Gastroesophageal sphincter (tissue), 4 donors: Measurements from ENCODE around the gene CCDC57. TPM values are rescaled to one million over a fixed set of nuclear protein-coding genes. Genes with fewer than 3 reads are reported as not detected.

ENCODE experiments used
- ATAC-seq: fragments of 150-250 bp; one replicate; pipeline ENCODE4 v1.9.1; 2016; ENCODE audit warnings: mild to moderate bottlenecking, moderate library complexity
- H3K27ac ChIP-seq, 4 donors: fragments of 200-600 bp; sonication (generic) in 3 of 4; 1 replicate in 3 of 4; 2 replicates in 1 of 4; pipeline ENCODE4 v1.5.1; 2016 to 2019
- H3K27me3 ChIP-seq: fragments of 200-600 bp; sonication (generic); one replicate; pipeline ENCODE4 v1.5.1; 2019
- H3K36me3 ChIP-seq, 2 donors: fragments of 200-600 bp; sonication (generic); one replicate each; pipeline ENCODE4 v1.5.1; 2019; ENCODE audit warnings: control low read depth in 1 of 2
- H3K4me1 ChIP-seq, 3 donors: fragments of 200-600 bp; sonication (generic); 1 replicate in 2 of 3; 2 replicates in 1 of 3; pipeline ENCODE4 v1.5.1; 2016 to 2019; ENCODE audit warnings: control low read depth in 2 of 3
- H3K4me3 ChIP-seq, 2 donors: fragments of 200-600 bp; sonication (generic); one replicate each; pipeline ENCODE4 v1.5.1; 2019; ENCODE audit warnings: mild to moderate bottlenecking in 1 of 2, moderate library complexity in 1 of 2
- H3K9me3 ChIP-seq, 3 donors: fragments of 200-600 bp; sonication (generic); one replicate each; pipeline ENCODE4 v1.5.1; 2017 to 2019; ENCODE audit warnings: control low read depth in 2 of 3
- EP300 ChIP-seq: sonication (generic); formaldehyde crosslinking; IDR thresholded peaks from one replicate; pipeline ENCODE4 v1.6.1; 2017; ENCODE audit warnings: antibody characterized with exemption, mild to moderate bottlenecking
- POLR2A ChIP-seq, 2 donors: fragments of 450-650 bp; IDR thresholded peaks; one replicate each; pipeline ENCODE4 v1.6.1; 2017; ENCODE audit warnings: antibody characterized with exemption in 2 of 2, mild to moderate bottlenecking in 2 of 2, moderate library complexity in 1 of 2
- POLR2AphosphoS5 ChIP-seq: sonication (generic); formaldehyde crosslinking; IDR thresholded peaks from one replicate; pipeline ENCODE4 v1.6.1; 2017; ENCODE audit warnings: antibody characterized with exemption
- WGBS, 2 donors: methylation state at CpG; one replicate each; pipeline ENCODE4 v1.1.5; 2018; ENCODE audit warnings: low coverage in 1 of 2; 5-methylcytosine and 5-hydroxymethylcytosine counted together
- total RNA-seq, 4 donors: library from RNA; depleted of rRNA; stranded (reverse); fragments of >200 nt; gene quantifications; one replicate each; pipeline ENCODE4 v1.1.0, GENCODE V29; 2016
- TF ChIP-seq, protein P1 (sequence below), 4 experiments: fragments of 200-600 bp in 2 of 4; fragments of 450-650 bp in 2 of 4; sonication (generic) in 1 of 4; IDR thresholded peaks; one replicate each; pipeline ENCODE4 v1.5.1; 2017 to 2019; ENCODE audit warnings: antibody characterized with exemption in 4 of 4, mild to moderate bottlenecking in 2 of 4, moderate library complexity in 2 of 4

The CCDC57 gene
- total RNA-seq, 4 donors from 2014 or later, result 6.5 to 28.2 (median 16.2) TPM

DNA sequence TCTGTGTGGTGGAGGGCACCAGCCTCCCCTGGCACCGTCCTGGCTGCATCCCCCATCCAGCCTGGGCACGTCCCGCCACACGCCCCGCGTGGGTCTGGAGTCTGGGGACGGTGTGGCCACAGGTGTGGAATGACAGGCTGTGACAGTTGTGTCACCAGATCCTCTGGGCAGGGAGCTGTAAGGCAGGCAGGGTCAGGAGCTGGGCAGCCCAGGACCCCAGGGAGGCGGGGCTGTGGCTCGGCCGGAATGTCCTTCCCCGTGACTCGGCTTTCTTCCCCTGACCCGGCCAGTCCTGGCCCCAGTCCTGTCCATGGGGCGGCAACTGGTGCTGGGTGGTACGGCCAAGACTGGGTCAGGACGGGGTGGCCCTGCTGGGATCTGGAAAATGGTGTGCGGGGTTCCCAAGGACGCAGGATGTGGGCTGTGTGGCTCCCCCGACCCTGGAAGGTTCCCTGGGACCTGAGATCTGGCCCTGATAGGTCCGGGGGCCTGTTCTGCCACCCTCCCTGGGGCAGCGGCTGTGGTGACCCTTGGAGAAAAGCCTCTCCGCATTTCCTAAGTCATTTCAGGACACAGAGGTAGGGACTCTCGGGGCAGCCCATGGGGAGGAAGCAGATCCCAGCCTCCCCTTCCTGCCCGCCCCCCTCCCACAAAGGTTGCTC, 12.9 kb upstream of the CCDC57 start:
- H3K27me3 ChIP-seq, result no peaks in the 10 kb centered on the region
- no peak overlapping the region for H3K27ac ChIP-seq
- ATAC-seq, result no peak
- no peaks in the 10 kb centered on the region for H3K9me3 ChIP-seq
- TF ChIP-seq POLR2A (IDR thresholded peaks at IDR 0.05), result no peak
- no peak for TF ChIP-seq POLR2AphosphoS5
- TF ChIP-seq, protein P1, sequence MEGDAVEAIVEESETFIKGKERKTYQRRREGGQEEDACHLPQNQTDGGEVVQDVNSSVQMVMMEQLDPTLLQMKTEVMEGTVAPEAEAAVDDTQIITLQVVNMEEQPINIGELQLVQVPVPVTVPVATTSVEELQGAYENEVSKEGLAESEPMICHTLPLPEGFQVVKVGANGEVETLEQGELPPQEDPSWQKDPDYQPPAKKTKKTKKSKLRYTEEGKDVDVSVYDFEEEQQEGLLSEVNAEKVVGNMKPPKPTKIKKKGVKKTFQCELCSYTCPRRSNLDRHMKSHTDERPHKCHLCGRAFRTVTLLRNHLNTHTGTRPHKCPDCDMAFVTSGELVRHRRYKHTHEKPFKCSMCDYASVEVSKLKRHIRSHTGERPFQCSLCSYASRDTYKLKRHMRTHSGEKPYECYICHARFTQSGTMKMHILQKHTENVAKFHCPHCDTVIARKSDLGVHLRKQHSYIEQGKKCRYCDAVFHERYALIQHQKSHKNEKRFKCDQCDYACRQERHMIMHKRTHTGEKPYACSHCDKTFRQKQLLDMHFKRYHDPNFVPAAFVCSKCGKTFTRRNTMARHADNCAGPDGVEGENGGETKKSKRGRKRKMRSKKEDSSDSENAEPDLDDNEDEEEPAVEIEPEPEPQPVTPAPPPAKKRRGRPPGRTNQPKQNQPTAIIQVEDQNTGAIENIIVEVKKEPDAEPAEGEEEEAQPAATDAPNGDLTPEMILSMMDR (IDR thresholded peaks at IDR 0.05), result no peak
- no peak for TF ChIP-seq EP300
- H3K36me3 ChIP-seq, result no peaks in the 10 kb centered on the region
- 81 to 100% methylated on average over 1 to 4 of the region's 24 CpGs for WGBS, 2 donors
- H3K4me1 ChIP-seq, result peaks cover 0 to 25% (median 12%) of the 10 kb centered on the region in 3 donors
- H3K4me3 ChIP-seq, result no peak overlapping the region

DNA sequence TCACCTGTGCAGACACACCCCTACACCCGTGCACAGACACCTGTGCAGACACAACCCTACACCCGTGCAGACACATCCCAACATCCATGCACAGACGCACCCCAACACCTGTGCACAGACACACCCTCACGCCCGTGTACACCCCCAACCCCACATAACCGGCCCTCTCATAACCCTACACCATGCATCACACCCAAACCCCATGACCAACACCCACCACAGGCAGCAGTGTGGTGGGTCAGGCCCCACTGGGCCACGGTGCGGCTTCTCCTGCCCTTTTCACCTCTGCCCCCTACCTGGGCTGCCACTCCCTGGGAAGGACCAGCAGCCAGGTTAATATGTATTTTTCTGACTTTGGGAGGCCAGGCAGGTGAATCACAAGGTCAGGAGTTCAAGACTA, 12.0 kb upstream of the CCDC57 start:
- peaks cover 0 to 16% (median 3%) of the 10 kb centered on the region in 3 donors for H3K4me1 ChIP-seq
- no peak for ATAC-seq
- WGBS, 2 donors, result 83 to 100% methylated on average over 3 to 7 of the region's 8 CpGs
- no peak overlapping the region for H3K4me3 ChIP-seq
- H3K36me3 ChIP-seq, result no peaks in the 10 kb centered on the region
- no peaks in the 10 kb centered on the region for H3K27me3 ChIP-seq
- no peak overlapping the region for H3K27ac ChIP-seq
- TF ChIP-seq EP300 (no peak), POLR2A (IDR thresholded peaks at IDR 0.05) (no peak), POLR2AphosphoS5 (no peak)
- TF ChIP-seq, protein P1 (IDR thresholded peaks at IDR 0.05), result no peak
- H3K9me3 ChIP-seq, result no peaks in the 10 kb centered on the region

DNA sequence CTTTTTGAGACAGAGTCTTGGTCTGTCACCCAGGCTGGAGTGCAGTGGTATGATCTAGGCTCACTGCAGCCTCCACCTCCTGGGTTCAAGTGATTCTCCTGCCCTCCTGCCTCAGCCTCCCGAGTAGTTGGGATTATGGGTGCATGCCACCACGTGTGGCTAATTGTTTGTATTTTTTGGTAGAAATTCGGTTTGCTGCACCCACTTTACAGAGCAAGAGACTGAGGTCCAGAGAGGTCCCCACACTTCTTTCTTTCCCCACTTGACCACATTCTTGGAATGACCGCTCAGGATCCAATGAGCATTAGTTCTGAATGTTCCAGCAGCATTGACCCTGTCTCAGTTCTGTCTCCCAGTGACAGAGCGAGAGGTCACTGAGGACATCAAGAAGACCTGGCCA, 10.9 kb upstream of the CCDC57 start:
- Histone ChIP-seq H3K36me3 (no peaks in the 10 kb centered on the region), H3K27ac (no peak overlapping the region), H3K4me3 (no peak overlapping the region), H3K9me3 (no peaks in the 10 kb centered on the region), H3K27me3 (no peaks in the 10 kb centered on the region), H3K4me1 (peaks cover 0 to 6% (median 0%) of the 10 kb centered on the region in 3 donors)
- no peak for ATAC-seq
- WGBS, 2 donors, result 73 to 78% methylated on average over 2 to 3 of the region's 5 CpGs
- TF ChIP-seq POLR2A (IDR thresholded peaks at IDR 0.05), result no peak
- no peak for TF ChIP-seq POLR2AphosphoS5
- TF ChIP-seq EP300, result no peak
- TF ChIP-seq, protein P1 (IDR thresholded peaks at IDR 0.05), result no peak

DNA sequence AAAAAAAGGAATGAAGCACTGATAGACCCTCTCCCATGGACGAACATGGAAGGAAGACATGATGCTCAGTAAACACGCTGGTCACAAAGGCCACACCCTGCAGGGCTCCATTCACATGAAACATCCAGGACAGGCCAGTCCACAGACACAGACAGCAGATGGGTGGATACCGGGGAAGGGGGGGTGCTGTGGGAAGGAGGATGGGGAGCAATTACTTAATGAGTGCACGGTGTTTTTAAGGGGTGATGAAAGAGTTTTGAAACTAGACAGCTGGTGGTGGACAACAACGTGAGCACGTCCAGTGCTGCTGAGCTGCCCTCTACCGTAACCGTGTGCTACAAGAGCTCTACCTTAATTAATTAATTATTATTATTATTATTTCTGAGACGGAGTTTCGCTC, 10.2 kb upstream of the CCDC57 start:
- H3K27me3 ChIP-seq, result no peaks in the 10 kb centered on the region
- no peak overlapping the region for H3K4me3 ChIP-seq
- no peak overlapping the region for H3K27ac ChIP-seq
- no peak for TF ChIP-seq EP300
- no peak for TF ChIP-seq POLR2AphosphoS5
- TF ChIP-seq, protein P1 (IDR thresholded peaks at IDR 0.05), result no peak
- no peak for TF ChIP-seq POLR2A (IDR thresholded peaks at IDR 0.05)
- no peaks in the 10 kb centered on the region for H3K36me3 ChIP-seq
- no peak for ATAC-seq
- H3K9me3 ChIP-seq, result no peaks in the 10 kb centered on the region
- peaks cover 0 to under 1% (median 0%) of the 10 kb centered on the region in 3 donors for H3K4me1 ChIP-seq
- 56 to 64% methylated on average over 9 to 10 of the region's 10 CpGs for WGBS, 2 donors

DNA sequence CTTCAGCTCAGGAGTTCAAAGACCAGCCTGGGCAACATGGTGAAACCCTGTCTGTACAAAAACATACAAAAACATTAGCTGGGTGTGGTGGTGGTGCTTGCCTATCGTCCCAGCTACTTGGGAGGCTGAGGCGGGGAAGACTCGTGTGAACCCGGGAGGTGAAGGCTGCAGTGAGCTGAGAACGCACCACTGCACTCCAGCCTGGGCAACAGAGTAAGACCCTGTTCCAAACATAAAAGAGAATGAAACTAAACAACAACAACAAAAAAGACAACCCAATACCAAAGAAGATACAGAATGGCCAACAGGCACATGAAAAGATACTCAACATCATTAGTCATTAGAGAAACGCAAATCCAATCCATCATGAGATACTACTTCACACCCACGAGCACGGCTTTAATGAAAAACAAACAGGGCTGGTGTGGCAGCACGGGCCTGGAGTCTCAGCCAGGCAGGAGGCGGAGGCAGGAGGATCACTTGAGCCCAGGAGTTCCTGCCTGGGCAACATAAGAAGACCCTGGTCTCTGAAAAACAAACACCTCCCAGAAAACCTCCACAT, 8.8 kb upstream of the CCDC57 start:
- TF ChIP-seq POLR2A (IDR thresholded peaks at IDR 0.05), result no peak
- TF ChIP-seq, protein P1 (IDR thresholded peaks at IDR 0.05), result no peak
- H3K36me3 ChIP-seq, result no peaks in the 10 kb centered on the region
- no peak overlapping the region for H3K4me3 ChIP-seq
- no peak for ATAC-seq
- WGBS, 2 donors, result 35 to 37% methylated on average over 5 of the region's 10 CpGs
- H3K4me1 ChIP-seq, result peaks cover 0 to 15% (median 2%) of the 10 kb centered on the region in 3 donors
- H3K27me3 ChIP-seq, result no peaks in the 10 kb centered on the region
- no peak overlapping the region for H3K27ac ChIP-seq
- H3K9me3 ChIP-seq, result no peaks in the 10 kb centered on the region
